22Rv1 (cell line): ENCODE measurements around the gene KCNH1.

Experiments used
- H3K27ac ChIP-seq: fragments of 450-650 bp; 2 replicates; pipeline ENCODE4 v1.5.1; 2017
- ZFX ChIP-seq: fragments of 450-650 bp; IDR thresholded peaks from 2 replicates; pipeline ENCODE4 v1.6.1; 2017; ENCODE audit warnings: antibody characterized with exemption, borderline replicate concordance
- TF ChIP-seq, protein P1 (sequence below): fragments of 450-650 bp; IDR thresholded peaks from 2 replicates; pipeline ENCODE4 v1.5.1; 2017; ENCODE audit warnings: mild to moderate bottlenecking

Gene KCNH1

GRCh38 chr1:210866532-210866931 lies 267.4 kb downstream of the KCNH1 start:
- no peak overlapping the region for H3K27ac ChIP-seq
- TF ChIP-seq, protein P1, sequence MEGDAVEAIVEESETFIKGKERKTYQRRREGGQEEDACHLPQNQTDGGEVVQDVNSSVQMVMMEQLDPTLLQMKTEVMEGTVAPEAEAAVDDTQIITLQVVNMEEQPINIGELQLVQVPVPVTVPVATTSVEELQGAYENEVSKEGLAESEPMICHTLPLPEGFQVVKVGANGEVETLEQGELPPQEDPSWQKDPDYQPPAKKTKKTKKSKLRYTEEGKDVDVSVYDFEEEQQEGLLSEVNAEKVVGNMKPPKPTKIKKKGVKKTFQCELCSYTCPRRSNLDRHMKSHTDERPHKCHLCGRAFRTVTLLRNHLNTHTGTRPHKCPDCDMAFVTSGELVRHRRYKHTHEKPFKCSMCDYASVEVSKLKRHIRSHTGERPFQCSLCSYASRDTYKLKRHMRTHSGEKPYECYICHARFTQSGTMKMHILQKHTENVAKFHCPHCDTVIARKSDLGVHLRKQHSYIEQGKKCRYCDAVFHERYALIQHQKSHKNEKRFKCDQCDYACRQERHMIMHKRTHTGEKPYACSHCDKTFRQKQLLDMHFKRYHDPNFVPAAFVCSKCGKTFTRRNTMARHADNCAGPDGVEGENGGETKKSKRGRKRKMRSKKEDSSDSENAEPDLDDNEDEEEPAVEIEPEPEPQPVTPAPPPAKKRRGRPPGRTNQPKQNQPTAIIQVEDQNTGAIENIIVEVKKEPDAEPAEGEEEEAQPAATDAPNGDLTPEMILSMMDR = no peak
- no peak for TF ChIP-seq ZFX

DNA sequence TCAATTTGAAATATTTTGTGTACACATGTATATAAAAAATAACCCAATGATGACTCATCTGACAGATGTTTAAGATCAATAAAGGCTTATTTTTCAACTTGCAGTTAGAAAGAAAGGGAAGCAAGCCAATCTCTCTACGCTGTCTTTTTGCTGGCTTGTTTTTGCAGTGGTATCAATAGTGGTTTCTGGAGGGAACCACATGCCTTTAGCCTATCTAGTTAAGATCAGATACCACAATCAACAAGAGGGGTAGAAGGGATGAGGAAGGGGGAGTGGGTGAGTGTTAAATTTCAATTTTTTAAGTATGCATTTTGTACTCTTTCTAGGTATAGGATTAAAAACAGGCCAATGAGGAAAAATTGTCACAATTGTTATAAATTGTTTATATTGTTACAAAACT lies 276.2 kb downstream of the KCNH1 start:
- TF ChIP-seq, protein P1 = no peak
- TF ChIP-seq ZFX = no peak
- H3K27ac ChIP-seq = no peak overlapping the region

- TF ChIP-seq ZFX = no peak
- TF ChIP-seq, protein P1 = no peak
Observed at GRCh38 chr1:210857146-210857663, 276.7 kb downstream of the KCNH1 start.

GRCh38 chr1:210855440-210855839 lies 278.5 kb downstream of the KCNH1 start:
- TF ChIP-seq ZFX = no peak
- TF ChIP-seq, protein P1 = no peak
- no peak overlapping the region for H3K27ac ChIP-seq

More at GRCh38 chr1:210857146-210857663, 276.7 kb downstream of the KCNH1 start:
- H3K27ac ChIP-seq = no peak overlapping the region

GRCh38 chr1:210853276-210853675 lies 280.7 kb downstream of the KCNH1 start:
- H3K27ac ChIP-seq = no peak overlapping the region
- TF ChIP-seq ZFX = no peak
- TF ChIP-seq, protein P1 = no peak

DNA sequence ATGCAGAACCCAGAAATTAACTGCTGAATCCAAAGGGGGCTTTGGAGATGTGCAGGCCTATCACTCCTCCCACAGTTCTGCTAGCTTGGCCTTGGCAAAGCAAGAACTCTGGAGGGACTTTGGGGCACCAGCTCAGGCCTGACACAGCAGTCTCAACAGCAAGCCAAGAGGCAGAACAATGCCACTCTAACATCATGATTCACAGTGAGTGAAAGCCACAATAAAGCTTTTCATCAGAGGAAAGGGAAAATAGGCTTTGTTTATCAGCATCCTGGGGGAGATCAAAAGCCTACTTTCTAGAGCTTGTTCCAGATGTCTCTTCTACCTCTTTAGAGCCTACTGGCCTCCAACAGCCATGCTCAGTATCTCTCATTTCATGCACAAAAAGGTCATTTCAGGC lies 283.4 kb downstream of the KCNH1 start:
- no peak overlapping the region for H3K27ac ChIP-seq
- TF ChIP-seq, protein P1 = no peak
- TF ChIP-seq ZFX = no peak

DNA sequence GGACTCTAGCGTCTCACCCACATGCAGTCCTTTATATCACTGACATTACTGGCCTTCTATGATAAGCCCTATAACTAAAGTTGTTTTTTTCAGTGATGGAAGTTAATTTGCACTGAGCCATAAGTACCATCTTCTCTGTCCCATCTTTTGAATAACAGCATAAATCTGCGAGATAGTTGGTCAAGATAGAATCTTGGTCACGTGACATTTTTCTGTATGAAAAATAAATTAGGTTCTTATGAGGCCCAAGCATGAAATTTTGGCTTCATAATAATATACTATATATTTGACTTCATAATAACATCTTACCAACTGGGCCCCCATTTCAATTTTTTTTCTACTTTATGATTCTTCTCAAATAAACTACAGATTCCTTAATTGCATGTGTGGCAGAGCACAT lies 285.5 kb downstream of the KCNH1 start:
- no peak overlapping the region for H3K27ac ChIP-seq
- no peak for TF ChIP-seq ZFX
- TF ChIP-seq, protein P1 = no peak
